K562 (cell line): ENCODE results near the gene SLC2A6. TPM values are rescaled to one million over a fixed set of nuclear protein-coding genes. Genes with fewer than 3 reads are reported as not detected.
A peak's percentile ranks its signal among the peaks of the same experiment; 100 is the strongest.

Source experiments
- CTCF ChIP-seq, 3 experiments: IDR thresholded peaks in 2 of 3; conservative IDR thresholded peaks in 1 of 3; 2 replicates each; pipeline ENCODE4 v1.5.1; 2011 to 2012; ENCODE audit warnings: low read length in 3 of 3, mild to moderate bottlenecking in 3 of 3, control low read depth in 2 of 3, improper control_type of control experiment in 1 of 3, inconsistent platforms in 1 of 3, low read depth in 1 of 3, mixed read lengths in 1 of 3, moderate library complexity in 1 of 3; ENCODE audit not compliant: insufficient read depth in 2 of 3
- CXXC5 ChIP-seq: fragments of 250-450 bp; sonication (Bioruptor Pico); IDR thresholded peaks from 2 replicates; pipeline ENCODE4 v1.8.0; 2022; ENCODE audit warnings: inconsistent platforms, mild to moderate bottlenecking, moderate library complexity
- USF2 ChIP-seq: sonication (generic); formaldehyde crosslinking; IDR thresholded peaks from 2 replicates; pipeline ENCODE4 v1.5.0; 2020; ENCODE audit warnings: missing genetic modification reagents
- polyA plus RNA-seq, 8 experiments: library from polyadenylated mRNA; depleted of rRNA in 4 of 8; stranded (reverse) in 5 of 8; unstranded in 3 of 8; fragments of >200 nt; fragmentation: Nextera tagmentation in 2 of 8; fragmentation: Illumina TruSeq in 1 of 8; extraction: Ambion mirVana in 2 of 8; extraction: Trizol in 1 of 8; gene quantifications; 2 replicates each; pipeline versions ENCODE4 v1.2.1 to v1.2.3, GENCODE V29; 2011 to 2014; ENCODE audit warnings: inconsistent platforms in 1 of 8, missing spikeins in 1 of 8
- total RNA-seq, 7 experiments: library from RNA; depleted of rRNA in 6 of 7; stranded (reverse); fragments of >200 nt in 6 of 7; fragmentation: Illumina TruSeq in 2 of 7; extraction: Trizol in 2 of 7; gene quantifications; 2 replicates each; pipeline versions ENCODE4 v1.2.1 to v1.2.3, GENCODE V29; 2011 to 2021; ENCODE audit warnings: low replicate concordance in 1 of 7
- TF ChIP-seq, protein P1 (sequence below): fragments of 200-800 bp; sonication (Bioruptor generic); IDR thresholded peaks from 2 replicates; pipeline ENCODE4 v1.6.1; 2017; ENCODE audit warnings: missing genetic modification characterization, missing compliant biosample characterization
- TF ChIP-seq, protein P2 (sequence below): IDR thresholded peaks from 3 replicates; pipeline ENCODE4 v1.6.1; 2011; ENCODE audit warnings: borderline replicate concordance, mild to moderate bottlenecking, moderate library complexity; ENCODE audit not compliant: insufficient read length; ENCODE audit errors: extremely low read depth
- TF ChIP-seq, protein P3 (sequence below): fragments of 250-450 bp; sonication (Bioruptor Pico); IDR thresholded peaks from 2 replicates; pipeline ENCODE4 v1.8.0; 2021; ENCODE audit warnings: borderline replicate concordance, mild to moderate bottlenecking, moderate library complexity; ENCODE audit not compliant: poor library complexity, severe bottlenecking

Gene SLC2A6
- total and polyA plus RNA-seq, 9 of the 15 experiments (the other 6 are each of a cell fraction or from before 2014, with no cell fraction given): 0.04 to 0.38 (median 0.09) TPM; not detected in 3

DNA sequence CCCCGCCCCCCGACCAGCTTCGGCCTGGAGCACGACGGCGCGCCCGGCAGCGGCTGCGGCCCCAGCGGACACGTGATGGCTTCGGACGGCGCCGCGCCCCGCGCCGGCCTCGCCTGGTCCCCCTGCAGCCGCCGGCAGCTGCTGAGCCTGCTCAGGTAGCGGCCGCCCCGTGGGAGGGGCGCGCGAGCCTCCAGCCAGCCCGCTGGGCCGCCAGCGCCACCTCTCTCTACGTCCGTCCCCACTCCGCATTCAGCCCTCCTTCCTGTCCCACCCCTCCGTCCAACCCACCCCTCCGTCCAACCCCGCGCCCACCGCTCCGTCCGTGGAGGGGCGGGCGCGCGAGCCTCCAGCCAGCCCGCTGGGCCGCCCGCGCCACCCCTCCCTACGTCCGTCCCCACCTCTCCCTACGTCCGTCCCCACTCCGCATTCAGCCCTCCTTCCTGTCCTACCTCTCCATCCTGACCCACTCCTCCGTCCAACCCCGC is 50.2 kb downstream of the SLC2A6 start (continued):
- TF ChIP-seq, protein P1, sequence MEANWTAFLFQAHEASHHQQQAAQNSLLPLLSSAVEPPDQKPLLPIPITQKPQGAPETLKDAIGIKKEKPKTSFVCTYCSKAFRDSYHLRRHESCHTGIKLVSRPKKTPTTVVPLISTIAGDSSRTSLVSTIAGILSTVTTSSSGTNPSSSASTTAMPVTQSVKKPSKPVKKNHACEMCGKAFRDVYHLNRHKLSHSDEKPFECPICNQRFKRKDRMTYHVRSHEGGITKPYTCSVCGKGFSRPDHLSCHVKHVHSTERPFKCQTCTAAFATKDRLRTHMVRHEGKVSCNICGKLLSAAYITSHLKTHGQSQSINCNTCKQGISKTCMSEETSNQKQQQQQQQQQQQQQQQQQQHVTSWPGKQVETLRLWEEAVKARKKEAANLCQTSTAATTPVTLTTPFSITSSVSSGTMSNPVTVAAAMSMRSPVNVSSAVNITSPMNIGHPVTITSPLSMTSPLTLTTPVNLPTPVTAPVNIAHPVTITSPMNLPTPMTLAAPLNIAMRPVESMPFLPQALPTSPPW (CRISPR knock-in tag): 0 out of 2 replicates have a peak, but pooled peaks have one; percentile 9
- peak; percentile 20; the same call in 1 of the 2 replicates for TF ChIP-seq USF2 (CRISPR knock-in tag)
- TF ChIP-seq, protein P2, sequence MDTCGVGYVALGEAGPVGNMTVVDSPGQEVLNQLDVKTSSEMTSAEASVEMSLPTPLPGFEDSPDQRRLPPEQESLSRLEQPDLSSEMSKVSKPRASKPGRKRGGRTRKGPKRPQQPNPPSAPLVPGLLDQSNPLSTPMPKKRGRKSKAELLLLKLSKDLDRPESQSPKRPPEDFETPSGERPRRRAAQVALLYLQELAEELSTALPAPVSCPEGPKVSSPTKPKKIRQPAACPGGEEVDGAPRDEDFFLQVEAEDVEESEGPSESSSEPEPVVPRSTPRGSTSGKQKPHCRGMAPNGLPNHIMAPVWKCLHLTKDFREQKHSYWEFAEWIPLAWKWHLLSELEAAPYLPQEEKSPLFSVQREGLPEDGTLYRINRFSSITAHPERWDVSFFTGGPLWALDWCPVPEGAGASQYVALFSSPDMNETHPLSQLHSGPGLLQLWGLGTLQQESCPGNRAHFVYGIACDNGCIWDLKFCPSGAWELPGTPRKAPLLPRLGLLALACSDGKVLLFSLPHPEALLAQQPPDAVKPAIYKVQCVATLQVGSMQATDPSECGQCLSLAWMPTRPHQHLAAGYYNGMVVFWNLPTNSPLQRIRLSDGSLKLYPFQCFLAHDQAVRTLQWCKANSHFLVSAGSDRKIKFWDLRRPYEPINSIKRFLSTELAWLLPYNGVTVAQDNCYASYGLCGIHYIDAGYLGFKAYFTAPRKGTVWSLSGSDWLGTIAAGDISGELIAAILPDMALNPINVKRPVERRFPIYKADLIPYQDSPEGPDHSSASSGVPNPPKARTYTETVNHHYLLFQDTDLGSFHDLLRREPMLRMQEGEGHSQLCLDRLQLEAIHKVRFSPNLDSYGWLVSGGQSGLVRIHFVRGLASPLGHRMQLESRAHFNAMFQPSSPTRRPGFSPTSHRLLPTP: no peak
- TF ChIP-seq CXXC5 (CRISPR knock-in tag): 0 out of 2 replicates have a peak, but pooled peaks have one; percentile 22
- TF ChIP-seq CTCF (IDR thresholded peaks at IDR 0.05 in 2 of 3, conservative IDR thresholded peaks at IDR 0.05 in 1 of 3; ENCODE audit: insufficient read depth in 2 of 3, low read depth in 1 of 3, low read length in 3 of 3): peak in 2 of 3 experiments; percentile 5 to 31; a peak in 2 of 6 replicates
- TF ChIP-seq, protein P3, sequence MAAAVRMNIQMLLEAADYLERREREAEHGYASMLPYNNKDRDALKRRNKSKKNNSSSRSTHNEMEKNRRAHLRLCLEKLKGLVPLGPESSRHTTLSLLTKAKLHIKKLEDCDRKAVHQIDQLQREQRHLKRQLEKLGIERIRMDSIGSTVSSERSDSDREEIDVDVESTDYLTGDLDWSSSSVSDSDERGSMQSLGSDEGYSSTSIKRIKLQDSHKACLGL (CRISPR knock-in tag): no peak
